ENCODE data around the gene GABRB3.

GRCh38 chr15:26773917-26774316 is 1.1 kb upstream of the GABRB3 start:
- TF ChIP-seq, protein P1, sequence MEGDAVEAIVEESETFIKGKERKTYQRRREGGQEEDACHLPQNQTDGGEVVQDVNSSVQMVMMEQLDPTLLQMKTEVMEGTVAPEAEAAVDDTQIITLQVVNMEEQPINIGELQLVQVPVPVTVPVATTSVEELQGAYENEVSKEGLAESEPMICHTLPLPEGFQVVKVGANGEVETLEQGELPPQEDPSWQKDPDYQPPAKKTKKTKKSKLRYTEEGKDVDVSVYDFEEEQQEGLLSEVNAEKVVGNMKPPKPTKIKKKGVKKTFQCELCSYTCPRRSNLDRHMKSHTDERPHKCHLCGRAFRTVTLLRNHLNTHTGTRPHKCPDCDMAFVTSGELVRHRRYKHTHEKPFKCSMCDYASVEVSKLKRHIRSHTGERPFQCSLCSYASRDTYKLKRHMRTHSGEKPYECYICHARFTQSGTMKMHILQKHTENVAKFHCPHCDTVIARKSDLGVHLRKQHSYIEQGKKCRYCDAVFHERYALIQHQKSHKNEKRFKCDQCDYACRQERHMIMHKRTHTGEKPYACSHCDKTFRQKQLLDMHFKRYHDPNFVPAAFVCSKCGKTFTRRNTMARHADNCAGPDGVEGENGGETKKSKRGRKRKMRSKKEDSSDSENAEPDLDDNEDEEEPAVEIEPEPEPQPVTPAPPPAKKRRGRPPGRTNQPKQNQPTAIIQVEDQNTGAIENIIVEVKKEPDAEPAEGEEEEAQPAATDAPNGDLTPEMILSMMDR (IDR thresholded peaks at IDR 0.05) = no peak
- TF ChIP-seq POLR2A (IDR thresholded peaks at IDR 0.05) (no peak), EP300 (IDR thresholded peaks at IDR 0.05) (no peak)

Measured in tibial nerve (tissue), 4 donors.